HUES64 (cell line): ENCODE results near the gene ATG7.

Experiments
- H3K27ac ChIP-seq: 2 replicates; pipeline ENCODE4 v1.7.0; 2013; ENCODE audit warnings: low read depth, low read length, inconsistent platforms
- H3K27me3 ChIP-seq: 2 replicates; pipeline ENCODE4 v1.6.1; 2013; ENCODE audit warnings: mild to moderate bottlenecking, low read length; ENCODE audit not compliant: insufficient read depth
- H3K36me3 ChIP-seq: 2 replicates; pipeline ENCODE4 v1.6.1; 2013; ENCODE audit warnings: mild to moderate bottlenecking, low read length; ENCODE audit not compliant: insufficient read depth
- H3K4me1 ChIP-seq: 2 replicates; pipeline ENCODE4 v1.6.1; 2013; ENCODE audit warnings: mild to moderate bottlenecking, low read length, moderate library complexity; ENCODE audit not compliant: insufficient read depth
- H3K4me3 ChIP-seq: 2 replicates; pipeline ENCODE4 v1.5.1; 2013; ENCODE audit warnings: mild to moderate bottlenecking, low read length, moderate library complexity
- H3K9ac ChIP-seq: 2 replicates; pipeline ENCODE4 v1.6.1; 2013; ENCODE audit warnings: mild to moderate bottlenecking, low read depth, low read length
- H3K9me3 ChIP-seq: 2 replicates; pipeline ENCODE4 v1.6.1; 2013; ENCODE audit warnings: low read depth, low read length; ENCODE audit not compliant: insufficient read depth
- WGBS: fragments of 150-250, 120-280 bp; methylation state at CpG from one replicate; pipeline ENCODE4 v1.1.7; 2013; ENCODE audit warnings: missing lambda C conversion rate; 5-methylcytosine and 5-hydroxymethylcytosine counted together

ATG7 gene

GRCh38 chr3:11283139-11283475, 10.9 kb downstream of the ATG7 start:
- H3K4me3 ChIP-seq: no peak overlapping the region
- H3K36me3 ChIP-seq: peaks cover 11% of the 10 kb centered on the region
- 93% methylated on average over 1 of the region's 1 CpG for WGBS
- no peaks in the 10 kb centered on the region for H3K4me1 ChIP-seq
- H3K27me3 ChIP-seq: no peaks in the 10 kb centered on the region
- no peaks in the 10 kb centered on the region for H3K9me3 ChIP-seq
- no peak overlapping the region for H3K27ac ChIP-seq
- H3K9ac ChIP-seq: no peak overlapping the region

GRCh38 chr3:11284011-11284410, 11.8 kb downstream of the ATG7 start:
- no peaks in the 10 kb centered on the region for H3K27me3 ChIP-seq
- peaks cover 11% of the 10 kb centered on the region for H3K36me3 ChIP-seq
- WGBS: 86% methylated on average over 1 of the region's 1 CpG
- no peaks in the 10 kb centered on the region for H3K9me3 ChIP-seq
- no peak overlapping the region for H3K27ac ChIP-seq
- H3K9ac ChIP-seq: no peak overlapping the region
- H3K4me3 ChIP-seq: no peak overlapping the region
- H3K4me1 ChIP-seq: no peaks in the 10 kb centered on the region

GRCh38 chr3:11285471-11285870, 13.3 kb downstream of the ATG7 start:
- no peaks in the 10 kb centered on the region for H3K4me1 ChIP-seq
- WGBS: 97% methylated on average over 1 of the region's 2 CpGs

GRCh38 chr3:11287404-11287803, 15.2 kb downstream of the ATG7 start:
- no peaks in the 10 kb centered on the region for H3K27me3 ChIP-seq
- no peak overlapping the region for H3K9ac ChIP-seq
- 87% methylated on average over 10 of the region's 10 CpGs for WGBS
- H3K9me3 ChIP-seq: no peaks in the 10 kb centered on the region
- no peak overlapping the region for H3K4me3 ChIP-seq
- H3K27ac ChIP-seq: no peak overlapping the region
- H3K4me1 ChIP-seq: no peaks in the 10 kb centered on the region
- H3K36me3 ChIP-seq: peaks cover 8% of the 10 kb centered on the region

More at GRCh38 chr3:11285471-11285870, 13.3 kb downstream of the ATG7 start:
- Histone ChIP-seq H3K4me3 (no peak overlapping the region), H3K36me3 (peaks cover 11% of the 10 kb centered on the region), H3K27ac (no peak overlapping the region), H3K9me3 (no peaks in the 10 kb centered on the region), H3K9ac (no peak overlapping the region), H3K27me3 (no peaks in the 10 kb centered on the region)

GRCh38 chr3:11288021-11288491, 15.9 kb downstream of the ATG7 start:
- H3K4me3 ChIP-seq: no peak overlapping the region
- H3K9me3 ChIP-seq: no peaks in the 10 kb centered on the region
- peaks cover 4% of the 10 kb centered on the region for H3K36me3 ChIP-seq
- H3K27ac ChIP-seq: no peak overlapping the region
- H3K4me1 ChIP-seq: no peaks in the 10 kb centered on the region
- H3K27me3 ChIP-seq: no peaks in the 10 kb centered on the region
- WGBS: 97% methylated on average over 2 of the region's 2 CpGs
- no peak overlapping the region for H3K9ac ChIP-seq

- Histone ChIP-seq H3K4me3 (no peak overlapping the region), H3K27me3 (no peaks in the 10 kb centered on the region), H3K9ac (no peak overlapping the region), H3K36me3 (no peaks in the 10 kb centered on the region), H3K4me1 (no peaks in the 10 kb centered on the region), H3K9me3 (no peaks in the 10 kb centered on the region), H3K27ac (no peak overlapping the region)
- 93% methylated on average over 6 of the region's 7 CpGs for WGBS
These were observed 16.8 kb downstream of the ATG7 start for GRCh38 chr3:11288786-11289637.

GRCh38 chr3:11289864-11290263, 17.7 kb downstream of the ATG7 start:
- Histone ChIP-seq H3K9me3 (no peaks in the 10 kb centered on the region), H3K4me3 (no peak overlapping the region), H3K9ac (no peak overlapping the region), H3K36me3 (no peaks in the 10 kb centered on the region), H3K27me3 (no peaks in the 10 kb centered on the region), H3K4me1 (no peaks in the 10 kb centered on the region), H3K27ac (no peak overlapping the region)
- 98% methylated on average over 3 of the region's 3 CpGs for WGBS

- no peak overlapping the region for H3K27ac ChIP-seq
- H3K9me3 ChIP-seq: no peaks in the 10 kb centered on the region
- WGBS: 92% methylated on average over 11 of the region's 11 CpGs
- no peaks in the 10 kb centered on the region for H3K36me3 ChIP-seq
- no peak overlapping the region for H3K9ac ChIP-seq
- H3K4me3 ChIP-seq: no peak overlapping the region
- no peaks in the 10 kb centered on the region for H3K27me3 ChIP-seq
- H3K4me1 ChIP-seq: no peaks in the 10 kb centered on the region
These were observed 18.8 kb downstream of the ATG7 start for GRCh38 chr3:11290743-11291680.

- Histone ChIP-seq H3K27ac (no peak overlapping the region), H3K4me1 (no peaks in the 10 kb centered on the region), H3K9ac (no peak overlapping the region), H3K27me3 (no peaks in the 10 kb centered on the region), H3K36me3 (no peaks in the 10 kb centered on the region), H3K4me3 (no peak overlapping the region), H3K9me3 (no peaks in the 10 kb centered on the region)
- 94% methylated on average over 5 of the region's 5 CpGs for WGBS
These were observed 19.6 kb downstream of the ATG7 start for GRCh38 chr3:11291808-11292207.

- peaks cover 26% of the 10 kb centered on the region for H3K36me3 ChIP-seq
- no peaks in the 10 kb centered on the region for H3K4me1 ChIP-seq
- H3K27ac ChIP-seq: no peak overlapping the region
- 93% methylated on average over 4 of the region's 4 CpGs for WGBS
- H3K27me3 ChIP-seq: no peaks in the 10 kb centered on the region
- H3K9me3 ChIP-seq: no peaks in the 10 kb centered on the region
- no peak overlapping the region for H3K9ac ChIP-seq
- H3K4me3 ChIP-seq: no peak overlapping the region
These were observed 24.9 kb downstream of the ATG7 start for GRCh38 chr3:11297126-11297525.

- Histone ChIP-seq H3K4me1 (no peaks in the 10 kb centered on the region), H3K27me3 (no peaks in the 10 kb centered on the region), H3K9me3 (no peaks in the 10 kb centered on the region), H3K4me3 (no peak overlapping the region), H3K27ac (no peak overlapping the region), H3K36me3 (peaks cover 33% of the 10 kb centered on the region), H3K9ac (no peak overlapping the region)
- WGBS: 94% methylated on average over 3 of the region's 3 CpGs
These were observed 28.8 kb downstream of the ATG7 start for GRCh38 chr3:11300970-11301369.
